ENCODE measurements around the gene CCL4.
"Not testable (repeated sequence)": the region's sequence is repeated elsewhere in the genome, so short reads cannot be mapped to it uniquely, and the experiment has no call there.

The CCL4 gene

GRCh38 chr17:36089339-36089865, 14.2 kb upstream of the CCL4 start:
- no peak for DNase-seq (ENCODE audit: low spot score)
- no peak for TF ChIP-seq CTCF (IDR thresholded peaks at IDR 0.05; ENCODE audit: extremely low read depth, insufficient read depth, missing control alignments)
- in situ Hi-C loops (cut with MboI; ENCODE audit: low pct_unique_long_range_greater_than_20kb, low sequenced_read_pairs, unreplicated experiment) = no loop called here

GRCh38 chr17:36089888-36090836, 13.5 kb upstream of the CCL4 start, which contains the start of gene CCL3:
Gene CCL3 (minus strand): TSS chr17:36090143. CDS start chr17:36090058, 85 bp downstream.
- DNase-seq (ENCODE audit: low spot score) = peak; percentile 60
- in situ Hi-C loops (cut with MboI; ENCODE audit: low pct_unique_long_range_greater_than_20kb, low sequenced_read_pairs, unreplicated experiment) = no loop called here
- TF ChIP-seq CTCF (IDR thresholded peaks at IDR 0.05; ENCODE audit: extremely low read depth, insufficient read depth, missing control alignments) = no peak

- TF ChIP-seq CTCF (IDR thresholded peaks at IDR 0.05; ENCODE audit: extremely low read depth, insufficient read depth, missing control alignments) = no peak
- in situ Hi-C loops (cut with MboI; ENCODE audit: low pct_unique_long_range_greater_than_20kb, low sequenced_read_pairs, unreplicated experiment) = no loop called here
- no peak for DNase-seq (ENCODE audit: low spot score)
These were observed 11.4 kb upstream of the CCL4 start for GRCh38 chr17:36092230-36092629.

- DNase-seq (ENCODE audit: low spot score); in situ Hi-C loops (cut with MboI; ENCODE audit: low pct_unique_long_range_greater_than_20kb, low sequenced_read_pairs, unreplicated experiment): not testable (repeated sequence)
These were observed 10.9 kb upstream of the CCL4 start for GRCh38 chr17:36092715-36093114.

- DNase-seq (ENCODE audit: low spot score) = no peak
- in situ Hi-C loops (cut with MboI; ENCODE audit: low pct_unique_long_range_greater_than_20kb, low sequenced_read_pairs, unreplicated experiment) = no loop called here
- TF ChIP-seq CTCF (IDR thresholded peaks at IDR 0.05; ENCODE audit: extremely low read depth, insufficient read depth, missing control alignments) = no peak
These were observed 9.4 kb upstream of the CCL4 start for GRCh38 chr17:36094232-36094631.

- DNase-seq (ENCODE audit: low spot score) = no peak
- in situ Hi-C loops (cut with MboI; ENCODE audit: low pct_unique_long_range_greater_than_20kb, low sequenced_read_pairs, unreplicated experiment) = no loop called here
- no peak for TF ChIP-seq CTCF (IDR thresholded peaks at IDR 0.05; ENCODE audit: extremely low read depth, insufficient read depth, missing control alignments)
These were observed 8.9 kb upstream of the CCL4 start for GRCh38 chr17:36094746-36095145.

- no peak for DNase-seq (ENCODE audit: low spot score)
- TF ChIP-seq CTCF (IDR thresholded peaks at IDR 0.05; ENCODE audit: extremely low read depth, insufficient read depth, missing control alignments) = no peak
- in situ Hi-C loops (cut with MboI; ENCODE audit: low pct_unique_long_range_greater_than_20kb, low sequenced_read_pairs, unreplicated experiment) = no loop called here
These were observed 7.6 kb upstream of the CCL4 start for GRCh38 chr17:36095992-36096391.

GRCh38 chr17:36099004-36099403, 4.6 kb upstream of the CCL4 start:
- in situ Hi-C loops (cut with MboI; ENCODE audit: low pct_unique_long_range_greater_than_20kb, low sequenced_read_pairs, unreplicated experiment) = not testable (repeated sequence)

GRCh38 chr17:36104246-36104645, 619 bp downstream of the CCL4 start:
- in situ Hi-C loops (cut with MboI; ENCODE audit: low pct_unique_long_range_greater_than_20kb, low sequenced_read_pairs, unreplicated experiment); DNase-seq (ENCODE audit: low spot score): not testable (repeated sequence)

More at GRCh38 chr17:36099004-36099403, 4.6 kb upstream of the CCL4 start:
- not testable (repeated sequence) for DNase-seq (ENCODE audit: low spot score)
